ENCODE data around the gene NRCAM. TPM values are rescaled to one million over a fixed set of nuclear protein-coding genes. Genes with fewer than 3 reads are reported as not detected.

Gene NRCAM
- total RNA-seq, 4 donors from 2014 or later = 0.77 to 30.3 (median 2.0) TPM; not detected in 1

- H3K4me3 ChIP-seq = no peak overlapping the region
- TF ChIP-seq POLR2A (IDR thresholded peaks at IDR 0.05) (no peak), CTCF (IDR thresholded peaks at IDR 0.05) (no peak)
- intact Hi-C loops (cut with DNase I; ENCODE audit: low total_unique reads) = no loop called here
- H3K27me3 ChIP-seq = no peaks in the 10 kb centered on the region
- no peaks in the 10 kb centered on the region for H3K36me3 ChIP-seq
- DNase-seq = no peak
- no peaks in the 10 kb centered on the region for H3K9me3 ChIP-seq
- H3K4me1 ChIP-seq = no peaks in the 10 kb centered on the region
- no peak overlapping the region for H3K27ac ChIP-seq
Observed at GRCh38 chr7:108248418-108248817, 207.8 kb downstream of the NRCAM start.

GRCh38 chr7:108247614-108248013 lies 208.6 kb downstream of the NRCAM start:
- H3K9me3 ChIP-seq = no peaks in the 10 kb centered on the region
- DNase-seq = no peak
- no peaks in the 10 kb centered on the region for H3K36me3 ChIP-seq
- no peak overlapping the region for H3K4me3 ChIP-seq
- no peak for TF ChIP-seq CTCF (IDR thresholded peaks at IDR 0.05)
- no peak for TF ChIP-seq POLR2A (IDR thresholded peaks at IDR 0.05)
- H3K27ac ChIP-seq = no peak overlapping the region
- H3K27me3 ChIP-seq = no peaks in the 10 kb centered on the region
- H3K4me1 ChIP-seq = no peaks in the 10 kb centered on the region
- intact Hi-C loops (cut with DNase I; ENCODE audit: low total_unique reads) = no loop called here

GRCh38 chr7:108246227-108246837 lies 209.9 kb downstream of the NRCAM start:
- Histone ChIP-seq H3K36me3 (no peaks in the 10 kb centered on the region), H3K4me1 (no peaks in the 10 kb centered on the region), H3K9me3 (no peaks in the 10 kb centered on the region), H3K4me3 (no peak overlapping the region), H3K27me3 (no peaks in the 10 kb centered on the region), H3K27ac (no peak overlapping the region)
- DNase-seq = no peak
- no peak for TF ChIP-seq POLR2A (IDR thresholded peaks at IDR 0.05)
- intact Hi-C loops (cut with DNase I; ENCODE audit: low total_unique reads) = no loop called here

- Histone ChIP-seq H3K36me3 (no peaks in the 10 kb centered on the region), H3K4me3 (no peak overlapping the region), H3K27ac (no peak overlapping the region), H3K9me3 (no peaks in the 10 kb centered on the region), H3K4me1 (no peaks in the 10 kb centered on the region), H3K27me3 (no peaks in the 10 kb centered on the region)
- DNase-seq = no peak
- no peak for TF ChIP-seq CTCF (IDR thresholded peaks at IDR 0.05)
- TF ChIP-seq POLR2A (IDR thresholded peaks at IDR 0.05) = no peak
- intact Hi-C loops (cut with DNase I; ENCODE audit: low total_unique reads) = no loop called here
Observed at GRCh38 chr7:108245523-108246226, 210.6 kb downstream of the NRCAM start.

GRCh38 chr7:108244110-108244509 lies 212.1 kb downstream of the NRCAM start:
- H3K9me3 ChIP-seq = no peaks in the 10 kb centered on the region
- no peak overlapping the region for H3K4me3 ChIP-seq
- H3K4me1 ChIP-seq = no peaks in the 10 kb centered on the region
- DNase-seq = no peak
- intact Hi-C loops (cut with DNase I; ENCODE audit: low total_unique reads) = no loop called here
- TF ChIP-seq POLR2A (IDR thresholded peaks at IDR 0.05) = no peak
- no peak for TF ChIP-seq CTCF (IDR thresholded peaks at IDR 0.05)
- H3K27ac ChIP-seq = no peak overlapping the region
- H3K36me3 ChIP-seq = no peaks in the 10 kb centered on the region
- H3K27me3 ChIP-seq = no peaks in the 10 kb centered on the region
